ENCODE data around the gene ANKRD37.

The ANKRD37 gene

GRCh38 chr4:185405296-185405999, 8.8 kb downstream of the ANKRD37 start:
- Mint-ChIP-seq H3K27me3 (no peaks in the 10 kb centered on the region), H3K9me3 (no peaks in the 10 kb centered on the region)
- ATAC-seq (replicated peaks; ENCODE audit: extremely low read depth, poor library complexity, severe bottlenecking), result no peak

GRCh38 chr4:185408432-185408831, 11.8 kb downstream of the ANKRD37 start:
- peaks cover 25% of the 10 kb centered on the region for H3K36me3 Mint-ChIP-seq (ENCODE audit: insufficient read depth)
- no peak for DNase-seq (ENCODE audit: low spot score in 2 of 2)
- no peak overlapping the region for H3K27ac Mint-ChIP-seq (ENCODE audit: low read depth)
- H3K9me3 Mint-ChIP-seq, result no peaks in the 10 kb centered on the region
- H3K4me3 Mint-ChIP-seq, result no peak overlapping the region
- no peaks in the 10 kb centered on the region for H3K4me1 Mint-ChIP-seq
- H3K27me3 Mint-ChIP-seq, result no peaks in the 10 kb centered on the region
- ATAC-seq (replicated peaks; ENCODE audit: extremely low read depth, poor library complexity, severe bottlenecking), result no peak

More at GRCh38 chr4:185405296-185405999, 8.8 kb downstream of the ANKRD37 start:
- peaks cover 26% of the 10 kb centered on the region for H3K36me3 Mint-ChIP-seq (ENCODE audit: insufficient read depth)
- no peaks in the 10 kb centered on the region for H3K4me1 Mint-ChIP-seq
- no peak for DNase-seq (ENCODE audit: low spot score in 2 of 2)
- no peak overlapping the region for H3K4me3 Mint-ChIP-seq
- H3K27ac Mint-ChIP-seq (ENCODE audit: low read depth), result peak overlapping the region; percentile 38

- H3K4me3 Mint-ChIP-seq, result no peak overlapping the region
- peaks cover 13% of the 10 kb centered on the region for H3K36me3 Mint-ChIP-seq (ENCODE audit: insufficient read depth)
- ATAC-seq (replicated peaks; ENCODE audit: extremely low read depth, poor library complexity, severe bottlenecking) (no peak), DNase-seq (ENCODE audit: low spot score in 2 of 2) (no peak)
- no peaks in the 10 kb centered on the region for H3K27me3 Mint-ChIP-seq
- no peak overlapping the region for H3K27ac Mint-ChIP-seq (ENCODE audit: low read depth)
- no peaks in the 10 kb centered on the region for H3K4me1 Mint-ChIP-seq
- H3K9me3 Mint-ChIP-seq, result no peaks in the 10 kb centered on the region
Measured at GRCh38 chr4:185411849-185412248, 15.2 kb downstream of the ANKRD37 start.

DNA sequence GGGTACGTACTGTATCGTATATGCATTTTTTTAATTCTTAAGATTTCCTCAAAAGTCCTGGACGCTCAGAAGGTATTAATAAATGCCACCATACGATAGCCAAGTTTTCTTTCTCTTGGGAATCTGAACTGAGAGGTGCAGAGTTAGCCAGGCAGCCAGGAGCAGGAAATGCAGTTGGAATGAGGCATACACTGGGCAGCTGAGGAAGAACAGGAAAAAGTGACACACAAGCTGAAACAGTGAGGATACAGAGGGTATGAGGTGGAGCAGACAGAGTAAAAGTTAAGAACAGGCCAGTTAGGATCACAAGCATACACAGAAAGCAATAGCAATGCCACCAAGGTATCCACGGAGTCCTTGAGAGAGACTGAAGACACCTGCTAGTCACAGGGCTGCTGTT, 15.8 kb downstream of the ANKRD37 start:
- DNase-seq (ENCODE audit: low spot score in 2 of 2) (no peak), ATAC-seq (replicated peaks; ENCODE audit: extremely low read depth, poor library complexity, severe bottlenecking) (no peak)
- H3K27me3 Mint-ChIP-seq, result no peaks in the 10 kb centered on the region

GRCh38 chr4:185416955-185417354, 20.3 kb downstream of the ANKRD37 start:
- DNase-seq (ENCODE audit: low spot score in 2 of 2) (no peak), ATAC-seq (replicated peaks; ENCODE audit: extremely low read depth, poor library complexity, severe bottlenecking) (no peak)
- H3K27ac Mint-ChIP-seq (ENCODE audit: low read depth), result no peak overlapping the region
- no peaks in the 10 kb centered on the region for H3K9me3 Mint-ChIP-seq
- peaks cover 21% of the 10 kb centered on the region for H3K36me3 Mint-ChIP-seq (ENCODE audit: insufficient read depth)
- H3K4me1 Mint-ChIP-seq, result peaks cover 15% of the 10 kb centered on the region
- H3K27me3 Mint-ChIP-seq, result no peaks in the 10 kb centered on the region
- no peak overlapping the region for H3K4me3 Mint-ChIP-seq

More for the DNA sequence above, 15.8 kb downstream of the ANKRD37 start:
- H3K4me3 Mint-ChIP-seq, result no peak overlapping the region
- peaks cover 4% of the 10 kb centered on the region for H3K4me1 Mint-ChIP-seq
- peaks cover 16% of the 10 kb centered on the region for H3K36me3 Mint-ChIP-seq (ENCODE audit: insufficient read depth)
- no peaks in the 10 kb centered on the region for H3K9me3 Mint-ChIP-seq
- no peak overlapping the region for H3K27ac Mint-ChIP-seq (ENCODE audit: low read depth)

DNA sequence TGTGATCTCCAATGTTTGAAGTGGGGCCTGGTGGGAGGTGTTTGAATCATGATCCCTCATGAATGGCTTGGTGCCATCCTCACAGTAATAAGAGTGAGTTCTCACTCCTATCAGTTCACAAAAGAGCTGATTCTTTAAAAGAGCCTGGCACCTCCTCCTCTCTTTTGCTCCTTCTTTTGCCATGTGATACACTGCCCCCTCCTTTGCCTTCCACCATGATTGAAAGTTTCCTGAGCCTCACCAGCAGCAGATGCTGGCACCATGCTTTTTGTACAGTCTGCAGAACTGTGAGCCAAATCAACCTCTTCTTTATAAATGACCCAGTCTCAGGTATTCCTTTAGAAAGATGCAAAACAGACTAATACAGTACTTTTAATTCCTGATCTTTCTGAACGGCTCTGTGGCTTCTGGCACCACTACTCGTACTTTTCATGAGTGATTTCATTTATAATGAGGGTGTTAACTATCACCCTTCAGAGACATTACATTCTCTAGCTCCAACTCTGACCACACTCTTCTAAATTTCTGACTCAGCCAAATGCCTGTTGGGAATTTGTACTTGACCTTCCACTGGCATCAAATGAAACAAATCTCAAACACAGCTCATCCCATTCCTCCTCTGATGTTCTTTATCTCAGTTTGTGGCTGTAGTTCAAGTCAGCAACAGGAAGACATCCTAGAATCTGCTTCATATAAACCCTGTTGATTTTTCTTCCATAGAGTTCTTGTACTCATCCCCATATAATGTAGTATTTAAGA, 24.9 kb downstream of the ANKRD37 start:
- H3K27me3 Mint-ChIP-seq, result no peaks in the 10 kb centered on the region
- no peak overlapping the region for H3K4me3 Mint-ChIP-seq
- no peak for DNase-seq (ENCODE audit: low spot score in 2 of 2)
- no peak for ATAC-seq (replicated peaks; ENCODE audit: extremely low read depth, poor library complexity, severe bottlenecking)
- no peak overlapping the region for H3K27ac Mint-ChIP-seq (ENCODE audit: low read depth)
- peaks cover 41% of the 10 kb centered on the region for H3K4me1 Mint-ChIP-seq
- no peaks in the 10 kb centered on the region for H3K9me3 Mint-ChIP-seq
- peaks cover 27% of the 10 kb centered on the region for H3K36me3 Mint-ChIP-seq (ENCODE audit: insufficient read depth)

- Mint-ChIP-seq H3K36me3 (ENCODE audit: insufficient read depth) (peaks cover 16% of the 10 kb centered on the region), H3K27me3 (peaks cover 6% of the 10 kb centered on the region), H3K4me3 (peak overlapping the region; percentile 82), H3K4me1 (peaks cover 35% of the 10 kb centered on the region), H3K27ac (ENCODE audit: low read depth) (peak overlapping the region; percentile 93), H3K9me3 (no peaks in the 10 kb centered on the region)
- ATAC-seq (replicated peaks; ENCODE audit: extremely low read depth, poor library complexity, severe bottlenecking) (no peak), DNase-seq (ENCODE audit: low spot score in 2 of 2) (no peak)
Measured at GRCh38 chr4:185424905-185425646, 28.4 kb downstream of the ANKRD37 start.

GRCh38 chr4:185425647-185426352, 29.2 kb downstream of the ANKRD37 start, which contains the start of gene UFSP2:
Gene UFSP2 (minus strand): TSS chr4:185425964. CDS start chr4:185425868, 96 bp downstream.
- Mint-ChIP-seq H3K27me3 (peaks cover 7% of the 10 kb centered on the region), H3K27ac (ENCODE audit: low read depth) (peak within 1 kb of the TSS; percentile 93), H3K4me3 (peak within 1 kb of the TSS; percentile 82), H3K4me1 (peaks cover 35% of the 10 kb centered on the region), H3K9me3 (no peaks in the 10 kb centered on the region), H3K36me3 (ENCODE audit: insufficient read depth) (peaks cover 16% of the 10 kb centered on the region)
- ATAC-seq (replicated peaks; ENCODE audit: extremely low read depth, poor library complexity, severe bottlenecking), result peak; percentile 91
- DNase-seq (ENCODE audit: low spot score in 2 of 2), result peak; percentile 90 to 97

DNA sequence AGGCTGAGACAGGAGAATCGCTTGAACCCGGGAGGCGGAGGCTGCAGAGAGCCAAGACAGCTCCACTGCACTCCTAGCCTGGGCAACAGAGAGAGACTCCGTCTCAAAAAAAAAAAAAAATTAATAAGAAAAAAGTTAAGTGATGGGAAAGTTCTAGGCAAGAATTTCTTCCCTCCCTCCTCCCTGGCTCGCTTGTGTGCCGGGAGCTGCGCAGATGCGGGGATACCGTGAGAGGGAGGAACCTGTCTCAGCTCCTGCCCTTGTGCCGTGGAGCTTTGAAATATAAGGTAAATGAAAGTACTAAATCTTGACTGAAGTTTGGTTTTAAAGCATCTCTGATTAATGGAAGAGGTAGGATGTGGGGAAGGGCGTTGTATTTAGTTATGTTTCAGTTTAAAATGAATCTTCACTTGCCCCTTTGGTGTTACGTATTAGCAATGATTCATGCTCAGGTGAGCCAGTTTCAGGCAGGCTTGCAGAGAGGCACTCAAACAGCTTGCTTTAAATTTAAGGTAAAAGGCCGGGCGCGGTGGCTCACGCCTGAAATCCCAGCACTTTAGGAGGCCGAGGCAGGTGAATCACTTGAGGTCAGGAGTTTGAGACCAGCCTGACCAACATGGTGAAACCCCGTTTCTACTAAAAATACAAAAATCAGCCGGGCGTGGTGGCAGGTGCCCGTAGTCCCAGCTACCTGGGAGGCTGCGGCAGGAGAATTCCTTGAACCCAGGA, 30.5 kb downstream of the ANKRD37 start:
- H3K27ac Mint-ChIP-seq (ENCODE audit: low read depth), result peak overlapping the region; percentile 93
- H3K9me3 Mint-ChIP-seq, result no peaks in the 10 kb centered on the region
- H3K4me1 Mint-ChIP-seq, result peaks cover 25% of the 10 kb centered on the region
- no peak for ATAC-seq (replicated peaks; ENCODE audit: extremely low read depth, poor library complexity, severe bottlenecking)
- peaks cover 15% of the 10 kb centered on the region for H3K36me3 Mint-ChIP-seq (ENCODE audit: insufficient read depth)
- DNase-seq (ENCODE audit: low spot score in 2 of 2), result no peak
- H3K27me3 Mint-ChIP-seq, result peaks cover 7% of the 10 kb centered on the region
- H3K4me3 Mint-ChIP-seq, result peak overlapping the region; percentile 82

DNA sequence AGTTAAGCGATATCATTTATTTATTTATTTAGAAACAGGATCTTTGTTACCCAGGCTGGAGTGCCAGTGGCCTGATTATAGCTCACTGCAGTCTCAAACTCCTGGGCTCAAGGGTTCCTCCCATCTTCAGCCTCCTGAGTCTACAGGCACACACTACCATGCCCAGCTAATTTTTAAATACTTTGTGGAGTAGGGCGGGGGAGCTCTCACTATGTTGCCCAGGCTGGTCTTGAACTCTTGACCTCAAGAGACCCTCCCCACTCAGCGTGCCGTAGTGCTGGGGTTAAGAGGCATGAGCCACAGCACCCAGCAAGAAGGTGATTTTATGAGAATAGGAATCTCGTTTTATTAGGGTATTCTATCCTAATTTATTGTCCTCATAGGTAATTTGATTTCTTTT, 33.0 kb downstream of the ANKRD37 start:
- no peak overlapping the region for H3K4me3 Mint-ChIP-seq
- peaks cover 12% of the 10 kb centered on the region for H3K4me1 Mint-ChIP-seq
- H3K9me3 Mint-ChIP-seq, result no peaks in the 10 kb centered on the region
- ATAC-seq (replicated peaks; ENCODE audit: extremely low read depth, poor library complexity, severe bottlenecking), result no peak
- H3K27ac Mint-ChIP-seq (ENCODE audit: low read depth), result no peak overlapping the region
- DNase-seq (ENCODE audit: low spot score in 2 of 2), result no peak
- H3K27me3 Mint-ChIP-seq, result peaks cover 7% of the 10 kb centered on the region
- H3K36me3 Mint-ChIP-seq (ENCODE audit: insufficient read depth), result peaks cover 15% of the 10 kb centered on the region

- ATAC-seq (replicated peaks; ENCODE audit: extremely low read depth, poor library complexity, severe bottlenecking) (no peak), DNase-seq (ENCODE audit: low spot score in 2 of 2) (no peak)
- no peaks in the 10 kb centered on the region for H3K4me1 Mint-ChIP-seq
- H3K36me3 Mint-ChIP-seq (ENCODE audit: insufficient read depth), result no peaks in the 10 kb centered on the region
- no peaks in the 10 kb centered on the region for H3K27me3 Mint-ChIP-seq
- no peak overlapping the region for H3K4me3 Mint-ChIP-seq
- no peak overlapping the region for H3K27ac Mint-ChIP-seq (ENCODE audit: low read depth)
- H3K9me3 Mint-ChIP-seq, result no peaks in the 10 kb centered on the region
Measured at GRCh38 chr4:185435466-185435865, 38.8 kb downstream of the ANKRD37 start.

Data from central memory CD8-positive, alpha-beta T cell (primary cell).